H1 (cell line): ENCODE measurements around the gene POLR3A. TPM values are rescaled to one million over a fixed set of nuclear protein-coding genes. Genes with fewer than 3 reads are reported as not detected.

Experiments
- CTCF ChIA-PET: fragments of 300-600 bp; sonication (Branson Sonifier 250); formaldehyde crosslinking; loops from one replicate; lab custom pipeline; 2021; ENCODE audit not compliant: partially characterized antibody; lab: Charles Lee
- POLR2A ChIA-PET: fragments of 300-600 bp; sonication (Branson Sonifier 250); formaldehyde crosslinking; loops from one replicate; lab custom pipeline; 2021; ENCODE audit warnings: inconsistent platforms; ENCODE audit not compliant: partially characterized antibody; lab: Charles Lee
- DNase-seq, 2 experiments: peaks; one replicate each; pipeline versions ENCODE4 v3.0.0 to v3.0.0-alpha.2; 2010 to 2022; ENCODE audit warnings: low spot score in 2 of 2, low read depth in 1 of 2, mixed read lengths in 1 of 2
- FAIRE-seq: peaks from 2 replicates; lab custom pipeline; 2011; peaks lifted over from hg19 to GRCh38; lab: Jason Lieb, UNC
- H2AFZ ChIP-seq: 2 replicates; pipeline ENCODE4 v1.8.1; 2012; ENCODE audit warnings: low read length, inconsistent platforms
- H2AK5ac ChIP-seq: 2 replicates; pipeline ENCODE4 v1.6.1; 2013; ENCODE audit warnings: low read depth, low read length
- H2BK120ac ChIP-seq: replicated peaks from 2 replicates; pipeline ENCODE3; 2013; ENCODE audit warnings: low read depth, low read length, inconsistent platforms
- H2BK12ac ChIP-seq: 2 replicates; pipeline ENCODE4 v1.6.1; 2013; ENCODE audit warnings: low read depth, low read length
- H2BK15ac ChIP-seq: 2 replicates; pipeline ENCODE4 v1.6.1; 2013; ENCODE audit warnings: low read length
- H2BK20ac ChIP-seq: 2 replicates; pipeline ENCODE4 v1.6.1; 2013; ENCODE audit warnings: low read length
- H2BK5ac ChIP-seq: 2 replicates; pipeline ENCODE4 v1.6.1; 2013; ENCODE audit warnings: low read depth, low read length
- H3K14ac ChIP-seq: 2 replicates; pipeline ENCODE4 v1.6.1; 2013; ENCODE audit warnings: inconsistent platforms; ENCODE audit not compliant: insufficient read length
- H3K18ac ChIP-seq: 2 replicates; pipeline ENCODE4 v1.6.1; 2013; ENCODE audit warnings: low read length; ENCODE audit errors: extremely low read depth
- H3K23ac ChIP-seq: 2 replicates; pipeline ENCODE4 v1.6.1; 2013; ENCODE audit warnings: inconsistent platforms; ENCODE audit not compliant: insufficient read length
- H3K23me2 ChIP-seq: 2 replicates; pipeline ENCODE4 v1.6.1; 2013; ENCODE audit warnings: low read depth, low read length
- H3K27ac ChIP-seq: 2 replicates; pipeline ENCODE4 v1.6.1; 2011; ENCODE audit warnings: low read depth, low read length, inconsistent platforms
- H3K27me3 ChIP-seq, 4 experiments: replicated peaks in 1 of 4; 1 replicate in 1 of 4; 2 replicates in 3 of 4; pipeline versions ENCODE4 v1.6.1 to v1.8.1; 2011 to 2013; ENCODE audit warnings: low read length in 3 of 4, mild to moderate bottlenecking in 3 of 4, inconsistent platforms in 2 of 4, mixed read lengths in 2 of 4, moderate library complexity in 1 of 4; ENCODE audit not compliant: control insufficient read depth in 3 of 4, insufficient read depth in 3 of 4; ENCODE audit errors: extremely low read depth in 1 of 4
- H3K36me3 ChIP-seq, 4 experiments: 2 replicates each; pipeline versions ENCODE4 v1.6.1 to v1.8.1; 2011 to 2013; ENCODE audit warnings: mild to moderate bottlenecking in 4 of 4, low read length in 3 of 4, moderate library complexity in 2 of 4, control low read depth in 1 of 4, inconsistent platforms in 1 of 4; ENCODE audit not compliant: insufficient read depth in 4 of 4, control insufficient read depth in 2 of 4
- H3K4ac ChIP-seq: replicated peaks from 2 replicates; pipeline ENCODE3; 2013; ENCODE audit warnings: low read length, low read depth, mixed read lengths, inconsistent platforms; ENCODE audit not compliant: insufficient read length
- H3K4me1 ChIP-seq, 4 experiments: replicated peaks in 1 of 4; 1 replicate in 1 of 4; 2 replicates in 3 of 4; pipeline versions ENCODE4 v1.6.1 to v1.8.1; 2011 to 2013; ENCODE audit warnings: low read length in 3 of 4, inconsistent platforms in 2 of 4, mixed read lengths in 1 of 4; ENCODE audit not compliant: insufficient read depth in 4 of 4, control insufficient read depth in 3 of 4
- H3K4me2 ChIP-seq, 2 experiments: 2 replicates each; pipeline versions ENCODE4 v1.6.1 to v1.8.1; 2011 to 2013; ENCODE audit warnings: low read depth in 2 of 2, low read length in 2 of 2, control low read depth in 1 of 2, inconsistent platforms in 1 of 2, mild to moderate bottlenecking in 1 of 2; ENCODE audit not compliant: insufficient read depth in 1 of 2
- H3K4me3 ChIP-seq, 4 experiments: fragments of 200-600, 300-600 bp in 1 of 4; sonication (generic), shearing (Covaris generic), sonication (Bioruptor Twin) in 1 of 4; 2 replicates each; pipeline versions ENCODE4 v1.5.1 to v1.8.1; 2011 to 2016; ENCODE audit warnings: low read length in 4 of 4, low read depth in 3 of 4, control low read depth in 2 of 4, inconsistent platforms in 2 of 4, mild to moderate bottlenecking in 2 of 4, mixed read lengths in 1 of 4, moderate library complexity in 1 of 4; ENCODE audit not compliant: insufficient read depth in 2 of 4; ENCODE audit errors: extremely low read depth in 1 of 4
- H3K56ac ChIP-seq: replicated peaks from 2 replicates; pipeline ENCODE3; 2013; ENCODE audit warnings: low read depth, mild to moderate bottlenecking, mixed read lengths, low read length, inconsistent platforms; ENCODE audit not compliant: insufficient read length
- H3K79me1 ChIP-seq: 2 replicates; pipeline ENCODE4 v1.6.1; 2013; ENCODE audit warnings: low read depth, low read length, control low read depth
- H3K79me2 ChIP-seq, 2 experiments: 2 replicates each; pipeline versions ENCODE4 v1.6.1 to v1.8.1; 2012 to 2013; ENCODE audit warnings: low read length in 2 of 2, mild to moderate bottlenecking in 2 of 2, inconsistent platforms in 1 of 2; ENCODE audit not compliant: insufficient read depth in 2 of 2, control insufficient read depth in 1 of 2
- H3K9ac ChIP-seq, 4 experiments: replicated peaks in 1 of 4; 1 replicate in 1 of 4; 2 replicates in 3 of 4; pipeline versions ENCODE4 v1.6.1 to v1.8.1; 2011 to 2013; ENCODE audit warnings: low read depth in 3 of 4, low read length in 3 of 4, control low read depth in 2 of 4, mild to moderate bottlenecking in 2 of 4, moderate library complexity in 2 of 4, inconsistent platforms in 1 of 4; ENCODE audit errors: extremely low read depth in 1 of 4
- H3K9me3 ChIP-seq, 2 experiments: 2 replicates each; pipeline versions ENCODE4 v1.6.1 to v1.8.1; 2012 to 2013; ENCODE audit warnings: mild to moderate bottlenecking in 2 of 2, moderate library complexity in 2 of 2, control low read depth in 1 of 2, inconsistent platforms in 1 of 2, low read depth in 1 of 2, low read length in 1 of 2, mixed read lengths in 1 of 2; ENCODE audit not compliant: insufficient read depth in 2 of 2
- H4K20me1 ChIP-seq, 2 experiments: replicated peaks in 1 of 2; 2 replicates each; pipeline versions ENCODE3 to v1.8.1; 2011 to 2013; ENCODE audit warnings: inconsistent platforms in 2 of 2, low read length in 2 of 2, mild to moderate bottlenecking in 1 of 2; ENCODE audit not compliant: insufficient read depth in 2 of 2, control insufficient read depth in 1 of 2
- H4K5ac ChIP-seq: 2 replicates; pipeline ENCODE4 v1.6.1; 2013; ENCODE audit warnings: low read length, low read depth, mixed read lengths, inconsistent platforms; ENCODE audit not compliant: insufficient read length
- H4K8ac ChIP-seq: 2 replicates; pipeline ENCODE4 v1.8.0; 2013; ENCODE audit warnings: mild to moderate bottlenecking, moderate library complexity, low read length, inconsistent platforms; ENCODE audit not compliant: insufficient read depth; ENCODE audit errors: extremely low read depth
- H4K91ac ChIP-seq: replicated peaks from 2 replicates; pipeline ENCODE3; 2013; ENCODE audit warnings: low read length, mixed read lengths, inconsistent platforms; ENCODE audit not compliant: insufficient read length
- NANOG ChIP-seq: IDR thresholded peaks from 2 replicates; pipeline ENCODE4 v1.6.1; 2011; ENCODE audit warnings: low read length, low read depth, mild to moderate bottlenecking, inconsistent platforms; ENCODE audit not compliant: insufficient read depth, poor library complexity, severe bottlenecking
- RXRA ChIP-seq: IDR thresholded peaks from 2 replicates; pipeline ENCODE4 v1.6.1; 2011; ENCODE audit warnings: low read depth, mild to moderate bottlenecking, low read length, moderate library complexity; ENCODE audit not compliant: insufficient read depth
- SP1 ChIP-seq: IDR thresholded peaks from 2 replicates; pipeline ENCODE4 v1.6.1; 2011; ENCODE audit warnings: low read depth, low read length
- SP2 ChIP-seq: IDR thresholded peaks from 2 replicates; pipeline ENCODE4 v1.6.1; 2012; ENCODE audit warnings: mild to moderate bottlenecking, low read length, inconsistent platforms
- whole genome bisulfite sequencing, 2 experiments: shearing (Covaris generic) in 1 of 2; methylation state at CpG; one replicate each; pipeline versions ENCODE4 v1.1.6 to v1.1.7; 2013 to 2015; ENCODE audit warnings: low lambda C conversion rate in 2 of 2, mixed read lengths in 2 of 2, inconsistent platforms in 1 of 2, low coverage in 1 of 2, missing lambda C conversion rate in 1 of 2; ENCODE audit not compliant: insufficient replicate concordance in 2 of 2, insufficient coverage in 1 of 2, insufficient read length in 1 of 2; ENCODE audit errors: extremely low coverage in 1 of 2, missing lambda C conversion rate in 1 of 2; 5-methylcytosine and 5-hydroxymethylcytosine counted together
- polyA plus RNA-seq, 7 experiments: library from polyadenylated mRNA; depleted of rRNA in 3 of 7; stranded (reverse) in 5 of 7; unstranded in 2 of 7; fragments of >200 nt in 5 of 7; fragments of 200-250 nt in 2 of 7; gene quantifications; 1 replicate in 5 of 7; 2 replicates in 1 of 7; 4 replicates in 1 of 7; pipeline versions ENCODE4 v1.2.1 to v1.2.3, GENCODE V29; 2011 to 2013; ENCODE audit warnings: missing spikeins in 2 of 7, mixed read lengths in 2 of 7
- total RNA-seq: library from RNA; stranded (reverse); fragmentation: NEBNext Ultra II Directional; extraction: Animal tissue kit (Norgen Biotek cat#: 25700); gene quantifications from 2 replicates; pipeline ENCODE4 v1.2.1, GENCODE V29; 2021
- TF ChIP-seq, protein P1 (sequence below): IDR thresholded peaks from 2 replicates; pipeline ENCODE4 v1.6.1; 2012; ENCODE audit warnings: low read length, inconsistent platforms

The POLR3A gene
- total and polyA plus RNA-seq, 2 of the 8 experiments (the other 6 are each of a cell fraction or from before 2014, with no cell fraction given), result 11.3 to 38.6 TPM

DNA sequence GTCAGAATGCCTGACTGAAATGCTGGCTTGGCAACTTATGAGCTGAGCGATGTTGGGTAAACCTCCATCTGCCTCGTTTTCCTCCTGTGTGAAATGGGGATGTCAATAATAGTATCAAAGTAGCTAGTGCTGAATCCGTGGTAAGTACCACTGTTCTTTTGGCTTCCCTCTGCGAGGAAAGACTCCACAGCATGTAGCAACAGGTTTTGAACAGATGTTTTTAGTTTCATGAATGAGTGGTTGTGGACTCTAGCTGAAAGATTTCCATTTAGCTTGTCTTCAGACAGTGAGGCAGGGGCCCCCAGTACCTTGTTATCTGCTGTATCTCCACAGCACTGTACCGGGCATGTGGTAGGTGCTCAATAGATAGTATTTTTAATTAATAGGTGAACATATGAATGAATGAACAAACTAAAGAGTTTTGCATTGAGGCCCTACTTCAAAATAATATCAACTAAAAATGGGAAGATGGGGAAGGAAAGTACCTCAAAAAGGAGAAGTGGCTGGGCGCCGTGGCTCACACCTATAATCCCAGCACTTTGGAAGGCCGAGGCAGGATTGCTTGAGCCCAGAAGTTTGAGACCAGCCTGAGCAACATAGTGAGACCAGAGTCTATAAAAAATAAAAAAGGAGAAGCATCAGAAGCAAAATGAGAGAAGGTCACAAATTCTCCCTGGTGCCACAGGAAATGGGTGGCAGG is 97.1 kb downstream of the POLR3A start:
- no peak overlapping the region for H3K18ac ChIP-seq
- no peak overlapping the region for H3K4ac ChIP-seq
- WGBS, 2 experiments, result 93% methylated on average over 8 of the region's 8 CpGs; no CpG with 5 or more reads in 1 of the 2 experiments
- H3K4me1 ChIP-seq, result peaks cover 0 to 7% (median 0%) of the 10 kb centered on the region in 4 experiments; a peak in 1 of 7 replicates
- CTCF ChIA-PET, result interaction anchor here (0.7 to 2.5 kb wide), 11 partner anchors 12 to 85 kb away, joined by 3 to 12 read pairs (median 5); no protein-coding TSS in a partner anchor
- H3K23me2 ChIP-seq, result no peaks in the 10 kb centered on the region; the same call in none of the 2 replicates
- H3K9ac ChIP-seq, result no peak overlapping the region; a peak in 1 of 7 replicates
- DNase-seq, result no peak
- H2BK20ac ChIP-seq, result no peak overlapping the region
- H2BK5ac ChIP-seq, result no peak overlapping the region
- no peak overlapping the region for H4K91ac ChIP-seq
- H2BK120ac ChIP-seq, result no peak overlapping the region
- H2BK12ac ChIP-seq, result no peak overlapping the region
- peaks cover 0 to 4% (median 2%) of the 10 kb centered on the region in 4 experiments; a peak in 1 of 7 replicates for H3K27me3 ChIP-seq
- no peak overlapping the region for H3K4me3 ChIP-seq
- no peaks in the 10 kb centered on the region for H3K36me3 ChIP-seq
- no peak for FAIRE-seq
- no peak overlapping the region for H3K27ac ChIP-seq
- no peak overlapping the region for H3K56ac ChIP-seq
- no peaks in the 10 kb centered on the region for H4K20me1 ChIP-seq
- H3K4me2 ChIP-seq, result no peak overlapping the region
- H3K79me1 ChIP-seq, result no peaks in the 10 kb centered on the region
- no peak overlapping the region for H3K23ac ChIP-seq
- H2AFZ ChIP-seq, result no peak overlapping the region
- H4K5ac ChIP-seq, result no peak overlapping the region
- H4K8ac ChIP-seq, result no peak overlapping the region
- POLR2A ChIA-PET, result interaction anchor here (1.3 to 1.9 kb wide), 2 partner anchors 16 to 31 kb away, joined by 3 to 8 read pairs; no protein-coding TSS in a partner anchor
- no peak overlapping the region for H2AK5ac ChIP-seq
- H3K9me3 ChIP-seq, result no peaks in the 10 kb centered on the region
- H3K79me2 ChIP-seq, result no peaks in the 10 kb centered on the region
- H2BK15ac ChIP-seq, result no peak overlapping the region
- H3K14ac ChIP-seq, result no peak overlapping the region
- TF ChIP-seq SP2 (no peak), NANOG (no peak), SP1 (no peak), RXRA (no peak)
- TF ChIP-seq, protein P1, sequence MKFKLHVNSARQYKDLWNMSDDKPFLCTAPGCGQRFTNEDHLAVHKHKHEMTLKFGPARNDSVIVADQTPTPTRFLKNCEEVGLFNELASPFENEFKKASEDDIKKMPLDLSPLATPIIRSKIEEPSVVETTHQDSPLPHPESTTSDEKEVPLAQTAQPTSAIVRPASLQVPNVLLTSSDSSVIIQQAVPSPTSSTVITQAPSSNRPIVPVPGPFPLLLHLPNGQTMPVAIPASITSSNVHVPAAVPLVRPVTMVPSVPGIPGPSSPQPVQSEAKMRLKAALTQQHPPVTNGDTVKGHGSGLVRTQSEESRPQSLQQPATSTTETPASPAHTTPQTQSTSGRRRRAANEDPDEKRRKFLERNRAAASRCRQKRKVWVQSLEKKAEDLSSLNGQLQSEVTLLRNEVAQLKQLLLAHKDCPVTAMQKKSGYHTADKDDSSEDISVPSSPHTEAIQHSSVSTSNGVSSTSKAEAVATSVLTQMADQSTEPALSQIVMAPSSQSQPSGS, result no peak
